UCSD-AML1 (cell line): ENCODE data around the gene MMP2.

ENCODE experiments used
- DNase-seq: peaks from one replicate; lab custom pipeline; 2025; ENCODE audit not compliant: unreplicated experiment; lab: John Stamatoyannopoulos, UW

The MMP2 gene

DNA sequence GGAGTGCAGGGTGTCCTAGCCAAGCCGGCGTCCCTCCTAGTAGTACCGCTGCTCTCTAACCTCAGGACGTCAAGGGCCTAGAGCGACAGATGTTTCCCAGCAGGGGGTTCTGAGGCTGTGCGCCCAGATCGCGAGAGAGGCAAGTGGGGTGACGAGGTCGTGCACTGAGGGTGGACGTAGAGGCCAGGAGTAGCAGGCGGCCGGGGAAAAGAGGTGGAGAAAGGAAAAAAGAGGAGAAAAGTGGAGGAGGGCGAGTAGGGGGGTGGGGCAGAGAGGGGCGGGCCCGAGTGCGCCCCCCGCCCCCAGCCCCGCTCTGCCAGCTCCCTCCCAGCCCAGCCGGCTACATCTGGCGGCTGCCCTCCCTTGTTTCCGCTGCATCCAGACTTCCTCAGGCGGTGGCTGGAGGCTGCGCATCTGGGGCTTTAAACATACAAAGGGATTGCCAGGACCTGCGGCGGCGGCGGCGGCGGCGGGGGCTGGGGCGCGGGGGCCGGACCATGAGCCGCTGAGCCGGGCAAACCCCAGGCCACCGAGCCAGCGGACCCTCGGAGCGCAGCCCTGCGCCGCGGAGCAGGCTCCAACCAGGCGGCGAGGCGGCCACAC is at the start of gene MMP2:
Gene MMP2, plus strand, starts transcription at position 372 of the 603 bp plus-strand sequence. CDS start 282 bp downstream, outside the sequence.
- DNase-seq = peak; percentile 59

DNA sequence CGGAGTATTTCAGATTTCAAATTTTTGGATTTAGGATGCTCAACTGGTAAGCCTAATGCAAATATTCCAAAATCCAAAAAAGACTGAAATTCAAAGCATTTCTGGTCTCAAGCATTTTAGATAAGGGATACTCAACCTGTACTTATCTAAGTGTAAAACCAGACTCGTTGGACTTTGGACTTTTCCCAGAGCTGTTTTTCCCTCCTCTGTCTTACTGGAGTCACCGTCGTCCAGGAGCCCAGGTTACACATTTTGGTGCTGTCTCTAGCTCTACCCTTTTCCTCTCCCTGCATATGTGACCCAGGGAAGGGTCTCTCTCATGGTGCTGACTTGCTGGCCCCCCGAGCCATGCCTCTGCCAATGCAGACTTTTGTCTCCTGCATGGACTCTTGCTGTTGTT is 46.0 kb upstream of the MMP2 start:
- DNase-seq = no peak

DNA sequence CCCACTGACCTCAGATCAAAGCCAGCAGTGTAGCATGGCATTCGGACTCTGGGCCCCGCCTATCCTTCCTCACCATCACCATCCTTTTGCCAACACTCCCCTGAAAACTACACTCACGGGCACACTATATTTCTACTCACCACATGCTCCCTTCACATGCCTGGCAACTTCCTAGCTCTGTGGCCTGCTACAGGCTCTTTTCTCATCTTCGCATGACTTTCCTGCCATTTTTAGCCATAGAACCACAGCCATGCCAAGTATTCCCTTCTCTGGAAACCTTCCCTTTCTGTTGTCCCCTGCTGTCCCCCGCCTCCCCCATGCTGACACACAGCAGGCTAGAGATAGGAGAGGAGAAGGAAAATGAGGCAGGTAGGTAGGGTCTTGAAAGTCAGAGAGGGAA is 45.5 kb upstream of the MMP2 start:
- DNase-seq = no peak

DNA sequence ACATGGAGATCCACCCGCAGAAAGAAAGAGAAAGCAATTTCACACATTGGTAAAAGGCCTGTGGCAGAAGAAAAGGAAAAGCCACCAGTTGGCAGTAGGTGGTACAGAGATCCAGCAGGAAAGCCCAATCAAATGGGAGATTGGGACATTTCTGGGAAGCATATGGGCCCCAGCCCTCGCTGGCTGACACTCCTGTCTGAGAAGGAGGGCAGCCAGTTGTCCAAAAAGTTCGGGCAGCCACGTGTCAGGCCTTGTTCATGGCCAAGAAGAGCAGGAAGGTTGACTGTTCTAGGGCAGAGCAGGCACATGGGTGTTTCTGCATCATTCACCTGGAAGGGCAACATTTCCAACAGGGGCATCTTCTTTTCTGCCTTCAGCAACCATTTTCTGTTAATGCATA is 45.0 kb upstream of the MMP2 start:
- no peak for DNase-seq

DNA sequence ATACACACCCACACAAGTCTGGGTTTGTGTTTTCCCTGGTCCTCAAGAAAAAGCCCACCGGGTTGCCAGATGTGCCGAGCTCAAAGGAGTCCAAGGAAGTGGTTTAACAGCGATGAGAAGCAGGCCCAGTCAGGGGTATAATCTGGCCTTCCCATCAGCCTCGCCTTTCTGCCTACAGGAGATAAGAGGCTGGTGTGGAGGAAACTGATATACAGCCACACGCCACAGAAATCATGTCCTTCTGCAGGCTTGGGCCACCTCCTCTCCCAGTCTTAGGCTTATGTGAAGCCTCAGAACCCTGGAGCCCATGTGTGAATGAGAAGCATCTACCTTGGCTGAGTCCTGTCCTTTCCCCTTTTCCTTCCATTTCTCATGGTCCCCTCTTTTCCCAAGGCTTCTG is 43.6 kb upstream of the MMP2 start:
- peak; percentile 79 for DNase-seq

DNA sequence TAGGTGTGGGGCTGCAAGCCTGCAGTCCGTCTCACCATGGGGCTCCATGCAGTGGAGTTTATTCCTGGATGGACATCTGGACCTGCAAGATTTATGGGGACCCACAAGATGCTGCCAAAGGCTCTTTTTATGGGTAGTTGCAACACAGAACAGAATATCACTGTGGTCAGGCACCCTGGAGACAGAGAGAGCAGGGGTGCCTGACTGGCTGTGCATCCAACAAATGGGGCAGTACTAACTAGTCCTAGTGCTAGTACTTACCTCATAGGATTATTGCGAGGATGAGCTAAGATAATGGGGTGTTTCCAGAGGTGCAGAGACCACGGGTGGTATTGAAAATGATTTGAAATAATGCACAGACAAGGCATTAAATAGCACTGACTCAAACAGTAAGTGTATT is 42.4 kb upstream of the MMP2 start:
- no peak for DNase-seq

DNA sequence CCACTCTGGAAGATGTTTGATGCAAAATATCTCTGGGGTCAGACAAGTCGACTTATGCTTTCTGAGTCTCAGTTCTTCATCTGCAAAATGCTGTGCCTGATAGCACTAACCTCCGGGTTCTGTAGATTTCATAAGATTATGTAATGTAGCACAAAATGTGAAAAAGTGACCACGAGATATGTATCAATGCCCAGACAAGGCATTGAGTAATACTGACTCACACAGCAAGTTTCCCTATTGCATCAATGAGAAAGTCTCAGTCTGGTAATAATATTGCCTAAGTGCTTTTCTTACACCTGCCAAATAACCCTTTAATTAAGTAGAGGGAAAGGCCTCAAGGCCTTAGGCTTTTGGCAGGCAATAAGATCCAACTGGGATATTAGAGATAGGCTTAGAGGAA is 41.4 kb upstream of the MMP2 start:
- no peak for DNase-seq

DNA sequence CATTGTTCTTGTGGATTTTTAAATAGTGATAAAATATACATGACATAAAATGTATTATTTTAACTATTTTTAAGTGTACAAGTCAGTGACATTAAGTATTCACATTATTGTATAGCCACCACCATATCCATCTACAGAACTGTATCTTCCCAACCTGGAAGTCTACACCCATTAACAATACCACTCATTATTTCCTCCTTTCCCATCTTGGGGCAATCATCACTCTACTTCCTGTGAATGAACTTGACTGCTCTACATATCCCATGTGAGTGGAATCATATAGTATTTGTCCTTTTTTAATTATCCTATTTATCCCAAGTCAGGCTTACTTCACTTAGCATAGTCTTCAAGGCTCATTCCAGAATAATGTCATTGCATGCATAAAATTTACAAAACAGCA is 40.7 kb upstream of the MMP2 start:
- DNase-seq = no peak

DNA sequence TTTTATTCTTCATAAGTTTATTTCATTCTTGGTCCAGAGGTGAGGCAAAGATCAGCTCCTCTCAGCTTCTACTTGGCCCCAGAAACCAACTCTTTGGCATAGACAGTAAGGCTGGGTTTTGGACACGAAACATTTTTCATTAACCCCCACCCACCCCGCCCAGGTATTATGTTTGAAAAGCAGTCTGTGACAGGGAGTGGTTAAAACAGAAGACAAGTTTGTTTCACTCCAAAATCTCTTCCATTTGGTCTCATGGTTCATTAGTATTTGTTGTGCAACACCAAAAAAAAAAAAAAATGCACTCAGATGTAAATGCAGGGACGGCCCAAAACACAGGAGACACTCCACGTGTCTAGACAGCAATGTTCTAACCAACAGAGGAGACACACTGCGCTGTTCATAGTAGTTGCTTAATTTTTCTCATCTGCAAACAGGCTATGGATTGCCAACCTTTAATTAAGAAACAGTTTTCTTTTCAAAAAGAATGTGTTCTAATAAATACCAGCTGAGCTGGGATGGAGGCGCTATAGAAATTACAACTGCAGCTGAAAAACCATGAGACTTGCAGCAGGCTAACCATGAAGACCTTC is 39.8 kb upstream of the MMP2 start:
- DNase-seq = no peak

DNA sequence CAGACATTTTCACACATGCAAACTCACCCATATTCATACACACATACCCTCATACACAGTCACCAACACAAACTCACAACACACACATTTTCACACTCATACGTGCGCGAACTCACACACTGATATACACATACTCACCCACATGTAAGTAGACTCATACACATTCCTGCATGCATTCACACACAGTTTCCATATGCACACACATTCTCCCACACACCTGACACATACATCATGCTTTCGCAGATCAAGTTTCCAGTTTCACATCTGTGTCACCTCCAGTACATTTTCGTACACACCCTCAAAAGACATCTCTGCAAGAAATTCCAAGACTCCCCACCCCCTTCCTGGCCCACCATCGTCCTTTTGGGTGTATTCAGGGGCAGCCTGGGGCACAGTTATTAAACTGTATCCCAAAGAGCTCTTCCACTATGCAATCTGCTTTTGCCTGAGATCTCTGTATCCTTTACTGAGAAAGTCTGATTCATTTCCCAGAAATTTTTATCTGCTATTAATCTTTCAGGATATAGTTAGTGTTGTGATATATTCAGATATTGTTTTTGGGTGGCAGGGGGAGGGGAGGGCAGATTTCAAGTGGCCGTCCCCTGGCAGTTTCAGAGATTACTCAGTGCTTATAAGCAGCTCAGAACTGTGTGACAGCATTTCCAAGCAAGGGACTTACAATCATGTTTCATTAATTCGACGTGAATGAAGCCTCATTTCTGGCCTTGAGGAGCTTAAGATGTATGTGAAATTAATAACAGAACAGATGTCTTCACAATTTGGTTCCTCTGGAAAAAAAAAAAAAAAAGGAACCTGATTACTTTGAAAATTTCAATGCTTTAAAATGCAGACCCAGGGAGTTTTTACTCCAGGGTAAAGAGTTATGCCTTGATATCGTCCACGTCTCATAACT is 35.3 kb upstream of the MMP2 start:
- DNase-seq = no peak

DNA sequence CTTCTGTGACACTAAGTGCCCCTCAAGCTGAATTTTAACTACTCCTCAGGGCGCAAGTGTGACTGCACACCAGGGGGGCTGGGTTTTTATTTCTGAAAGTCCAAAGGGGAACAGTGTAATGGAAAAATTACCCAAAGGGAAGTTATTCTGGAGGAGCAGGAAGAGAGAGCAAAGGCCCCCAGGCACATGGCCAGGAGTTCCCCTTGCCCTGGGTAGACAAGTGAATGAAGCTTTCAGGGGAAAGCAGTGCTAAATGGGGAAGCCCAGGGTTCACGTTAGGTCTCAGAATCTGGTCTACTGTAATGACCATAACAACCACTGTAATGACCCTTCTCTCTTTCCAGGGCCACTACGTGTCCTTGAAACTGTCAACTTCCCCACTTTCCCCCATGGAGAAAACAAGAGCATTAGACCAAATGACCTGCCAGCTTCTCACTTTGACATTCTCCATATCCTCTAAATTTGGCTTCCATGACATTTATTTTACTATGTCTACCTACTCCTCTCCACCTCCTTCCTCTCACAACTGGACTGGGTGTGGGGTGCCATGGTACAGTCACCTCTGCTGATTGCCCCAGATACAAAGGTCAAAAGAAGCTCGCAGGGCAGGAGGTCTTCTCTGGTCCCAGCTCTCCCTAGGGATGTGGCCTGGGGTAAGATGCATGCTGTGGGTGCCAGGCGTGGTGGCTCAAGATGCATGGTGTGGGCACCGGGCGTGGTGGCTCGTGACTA is 34.1 kb upstream of the MMP2 start:
- peak; percentile 66 for DNase-seq

DNA sequence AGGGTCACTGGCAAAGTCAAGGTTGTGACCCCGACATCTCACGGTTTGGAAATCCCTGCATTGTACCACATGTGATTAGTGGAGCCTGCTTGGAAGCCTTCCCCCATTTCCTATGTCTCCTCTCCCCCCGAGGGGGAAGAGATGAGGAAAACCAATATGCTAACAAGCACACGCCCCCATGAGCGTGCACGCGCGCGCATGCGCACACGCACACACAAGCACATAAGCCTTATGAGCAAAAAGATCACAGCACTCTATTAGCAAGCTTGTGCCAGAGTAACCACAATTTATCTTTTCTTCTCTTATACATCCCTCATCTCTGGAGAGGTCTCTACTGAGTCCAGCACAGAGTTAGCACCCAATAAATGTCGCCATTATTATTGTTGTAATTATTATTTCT is 31.8 kb upstream of the MMP2 start:
- DNase-seq = no peak

DNA sequence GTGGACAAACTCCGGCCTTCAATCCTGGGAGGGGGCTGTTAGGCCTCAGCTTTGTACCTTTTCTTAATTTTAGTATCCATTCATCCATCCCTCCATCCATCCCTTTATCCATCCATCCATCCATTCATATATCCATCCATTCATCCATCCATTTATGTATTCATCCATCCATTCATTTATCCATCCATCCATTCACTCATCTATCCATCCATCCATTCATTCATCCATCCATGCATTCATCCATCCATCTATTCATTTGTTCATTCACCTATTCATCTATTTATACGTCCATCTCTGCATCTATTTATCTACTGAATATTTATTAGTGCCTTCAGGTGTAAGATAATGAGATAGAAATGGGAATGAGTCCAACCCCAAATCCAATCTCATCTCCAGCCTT is 26.0 kb upstream of the MMP2 start:
- no peak for DNase-seq

DNA sequence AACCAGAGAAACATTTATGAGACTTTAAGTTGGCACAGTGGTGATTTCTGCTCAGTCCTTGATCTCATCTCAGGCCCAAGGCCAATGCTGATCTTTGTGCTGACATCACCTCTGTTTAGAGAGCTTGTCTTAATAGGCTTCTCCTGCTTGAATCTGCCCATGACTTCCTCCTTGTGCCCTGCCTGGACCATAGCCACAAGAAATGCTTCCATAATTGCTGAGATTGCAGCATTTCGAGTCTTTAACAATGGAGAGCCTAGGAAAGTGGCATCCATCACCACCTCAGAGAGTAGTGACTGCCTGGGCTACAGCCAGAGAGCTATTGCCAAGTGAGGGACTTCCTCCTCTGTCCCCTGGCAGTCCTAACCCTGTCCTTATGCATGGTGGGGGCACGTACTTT is 25.1 kb upstream of the MMP2 start:
- DNase-seq = no peak

DNA sequence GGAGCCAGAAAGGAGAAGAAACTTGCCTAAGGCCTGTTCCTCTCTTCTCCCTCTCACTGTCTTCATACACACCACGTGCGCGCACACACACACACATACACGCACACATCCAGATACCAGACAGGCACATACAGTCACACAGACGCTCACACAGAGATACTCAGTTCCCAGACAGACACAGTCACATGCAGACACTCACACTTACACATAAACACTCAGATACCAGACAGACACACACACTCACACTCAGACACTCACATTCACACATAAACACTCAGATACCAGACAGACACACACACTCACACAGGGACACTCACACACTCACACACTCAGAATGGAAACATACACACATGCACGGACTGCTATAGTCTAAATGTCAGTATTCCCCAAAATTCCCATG is 24.1 kb upstream of the MMP2 start:
- no peak for DNase-seq

DNA sequence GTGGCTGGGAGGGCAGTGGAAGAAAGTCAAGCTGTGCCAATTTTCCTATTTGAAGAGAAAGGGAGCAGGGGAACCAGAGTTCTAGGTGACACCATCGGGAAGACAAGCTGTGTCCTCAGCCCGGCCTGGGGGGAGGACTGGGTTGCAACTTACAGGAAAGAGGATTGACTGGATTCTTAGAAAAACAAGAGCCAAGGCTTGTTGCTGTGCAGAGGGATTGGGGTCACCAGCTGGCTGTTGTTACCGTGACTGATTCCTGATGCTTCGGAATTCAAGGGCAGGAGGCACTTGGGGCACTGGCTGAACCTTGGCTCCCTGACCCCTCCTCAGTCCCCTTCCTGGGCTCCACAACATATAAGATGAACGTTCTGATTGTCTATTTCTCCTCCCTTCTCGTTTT is 16.8 kb upstream of the MMP2 start:
- DNase-seq = no peak

DNA sequence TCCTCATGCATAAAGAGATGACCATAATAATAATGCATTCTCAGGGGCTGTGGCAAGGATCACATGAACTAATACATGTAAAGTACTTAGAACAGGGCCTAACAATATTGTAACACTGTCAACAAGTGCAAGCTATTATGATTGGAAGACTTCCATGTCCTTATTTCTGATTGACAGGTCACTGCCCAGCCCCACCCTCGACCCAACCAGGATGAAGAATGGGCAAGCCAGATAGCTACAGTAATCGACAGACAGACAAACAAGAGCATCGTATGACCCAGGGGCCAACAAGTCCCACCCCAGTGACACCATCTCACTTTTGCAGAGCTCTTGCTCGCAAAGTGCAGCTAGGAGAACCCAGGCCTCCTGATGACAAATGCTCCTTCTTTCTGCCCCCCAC is 14.6 kb upstream of the MMP2 start:
- DNase-seq = no peak

DNA sequence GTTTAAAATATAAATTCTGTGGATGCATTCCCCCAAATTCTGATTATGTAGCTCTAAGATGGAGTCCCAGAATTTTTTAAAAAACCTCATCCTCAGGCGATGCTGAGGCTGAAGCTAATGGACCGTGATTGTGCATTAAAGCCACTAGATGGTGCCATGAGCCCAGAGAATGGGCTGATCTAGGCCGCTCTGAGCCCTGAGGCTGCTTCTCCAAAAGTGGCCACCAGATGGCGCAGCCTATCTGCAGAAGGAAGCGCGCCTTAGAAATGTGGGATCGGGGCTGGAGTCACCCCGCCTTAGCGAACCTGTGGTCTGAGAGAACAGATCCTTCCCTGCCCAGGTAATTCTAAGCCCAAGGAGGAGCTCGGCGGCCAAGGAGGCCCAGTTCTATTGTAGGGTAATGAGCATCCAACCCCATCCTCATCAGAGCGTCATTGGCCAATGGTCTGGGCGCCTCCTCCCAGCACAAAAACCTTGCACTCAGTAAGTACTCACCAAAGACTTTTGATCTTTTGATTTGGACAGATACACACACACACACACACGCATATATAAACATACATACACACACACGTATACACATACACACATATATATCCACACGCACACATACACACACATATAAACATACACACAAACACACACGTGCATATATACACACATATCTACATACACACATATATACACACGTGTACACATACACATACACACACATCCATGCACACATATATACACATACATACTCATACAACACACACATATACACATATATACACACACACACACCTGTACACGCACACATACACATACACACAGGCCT is 13.7 kb upstream of the MMP2 start:
- DNase-seq = peak; percentile 86

DNA sequence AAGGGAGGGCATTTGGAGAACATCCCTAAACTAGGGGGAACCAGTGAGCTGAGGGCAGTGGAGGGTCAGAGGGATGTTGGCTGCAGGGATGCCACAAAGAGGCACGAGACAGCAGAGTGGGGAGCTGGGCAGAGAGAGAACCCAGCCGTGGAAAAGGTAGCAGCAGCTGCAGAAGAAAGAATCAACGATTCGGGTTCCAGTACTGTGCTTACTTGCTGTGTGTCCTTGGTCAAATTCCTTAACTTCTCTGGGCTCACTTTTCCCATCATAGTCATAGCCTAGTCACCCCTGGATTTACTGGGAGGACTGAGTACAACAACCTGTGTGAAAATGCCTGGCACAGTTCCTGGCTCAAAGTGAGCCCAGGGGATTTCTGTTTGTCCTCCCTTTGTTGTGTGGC is 12.8 kb upstream of the MMP2 start:
- DNase-seq = no peak

DNA sequence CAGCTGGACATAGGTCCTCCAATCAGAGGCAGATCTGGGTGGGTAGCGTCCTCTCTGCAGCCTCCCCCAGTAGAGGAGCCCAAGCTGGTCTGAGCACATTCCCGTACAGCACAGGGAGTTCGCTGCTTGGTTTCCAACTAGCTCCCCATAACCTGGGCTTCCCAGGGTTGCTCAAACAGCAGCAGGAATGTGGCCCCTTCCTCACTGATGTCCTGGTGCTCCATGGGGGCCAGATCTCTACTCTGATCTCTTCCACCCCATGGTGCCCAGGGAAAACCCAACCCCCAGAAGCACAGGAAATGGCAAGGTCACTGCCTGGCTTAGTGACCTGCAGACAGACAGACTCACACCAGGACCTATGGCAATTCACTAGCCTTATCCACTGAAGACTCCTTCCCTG is 11.1 kb upstream of the MMP2 start:
- DNase-seq = no peak
